Activated effector memory CD4-positive, alpha-beta T cell treated with Interleukin-2 at 50 U/mL for 16 hours (primary cell): Measurements from ENCODE around the gene FOXD4L5.
"Not testable (repeated sequence)": the region's sequence is repeated elsewhere in the genome, so short reads cannot be mapped to it uniquely, and the experiment has no call there.

Experiments
- DNase-seq: peaks from one replicate; pipeline ENCODE4 v3.0.0-alpha.2; 2020

Gene FOXD4L5

GRCh38 chr9:65285109-65285508 is at the start of gene FOXD4L5:
Gene FOXD4L5, minus strand, starts transcription at chr9:65285209. Its CDS starts 832 bp downstream, at chr9:65284377.
- DNase-seq, result not testable (repeated sequence)

- DNase-seq, result not testable (repeated sequence)
These were observed 1.1 kb downstream of the FOXD4L5 start for GRCh38 chr9:65283943-65284342.

DNA sequence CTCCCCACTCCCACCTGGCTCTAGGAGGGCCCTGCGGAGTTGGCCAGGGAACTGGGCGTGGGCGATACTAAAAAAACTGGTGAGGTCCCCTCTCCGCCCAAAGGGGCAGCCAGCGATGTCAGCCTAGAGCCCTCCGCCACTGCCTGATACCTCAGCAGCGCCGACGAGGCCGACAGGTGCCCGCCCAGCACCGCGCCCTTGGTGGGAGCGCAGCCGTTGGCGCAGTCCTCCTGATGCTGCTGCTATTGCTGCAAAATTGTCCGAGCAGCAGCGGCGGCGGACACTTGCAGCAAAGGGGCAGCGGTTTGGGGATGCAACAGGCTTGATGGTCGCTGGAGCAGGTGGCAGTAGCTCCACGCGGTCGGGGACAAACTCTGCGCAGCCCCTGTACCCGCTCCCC is 2.0 kb downstream of the FOXD4L5 start:
- DNase-seq, result not testable (repeated sequence)
